HG03280 (cell line): ENCODE measurements around the gene KRTAP5-7.
"Not testable (repeated sequence)": the region's sequence is repeated elsewhere in the genome, so short reads cannot be mapped to it uniquely, and the experiment has no call there.

Source experiments
- ATAC-seq: cut with Tn5 transposase; IDR thresholded peaks from one replicate; pipeline ENCODE4 v1.9.1; 2021; ENCODE audit warnings: mild to moderate bottlenecking, moderate library complexity; ENCODE audit not compliant: unreplicated experiment

The KRTAP5-7 gene

GRCh38 chr11:71532036-71532610 is 5.1 kb downstream of the KRTAP5-7 start:
- no peak for ATAC-seq

- not testable (repeated sequence) for ATAC-seq
These were observed 7.9 kb downstream of the KRTAP5-7 start for GRCh38 chr11:71534711-71535608.

- no peak for ATAC-seq
These were observed 8.8 kb downstream of the KRTAP5-7 start for GRCh38 chr11:71535825-71536224.

- ATAC-seq, result no peak
These were observed 10.5 kb downstream of the KRTAP5-7 start for GRCh38 chr11:71537537-71537936.

- not testable (repeated sequence) for ATAC-seq
These were observed 11.1 kb downstream of the KRTAP5-7 start, which contains the start of gene KRTAP5-8 for GRCh38 chr11:71537977-71538665. TSS of gene KRTAP5-8 (plus strand) at chr11:71538025. CDS start at chr11:71538056, 31 bp downstream.

DNA sequence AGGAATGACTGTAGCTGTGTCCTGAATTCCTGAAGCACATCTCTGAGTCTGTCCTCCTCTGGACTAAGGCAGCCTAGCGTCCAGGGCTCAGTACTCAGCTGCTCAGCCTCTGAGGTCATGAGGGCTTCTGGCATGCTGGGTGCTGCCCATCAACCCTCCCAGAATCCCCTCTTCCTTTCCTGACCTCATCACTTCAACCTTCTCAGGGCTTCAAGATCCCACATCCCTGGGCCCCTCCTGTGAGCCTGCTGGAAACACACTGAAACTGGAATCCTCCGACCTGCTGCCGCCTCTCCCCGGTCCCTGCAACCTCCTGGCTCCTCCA is 11.6 kb downstream of the KRTAP5-7 start:
- no peak for ATAC-seq

DNA sequence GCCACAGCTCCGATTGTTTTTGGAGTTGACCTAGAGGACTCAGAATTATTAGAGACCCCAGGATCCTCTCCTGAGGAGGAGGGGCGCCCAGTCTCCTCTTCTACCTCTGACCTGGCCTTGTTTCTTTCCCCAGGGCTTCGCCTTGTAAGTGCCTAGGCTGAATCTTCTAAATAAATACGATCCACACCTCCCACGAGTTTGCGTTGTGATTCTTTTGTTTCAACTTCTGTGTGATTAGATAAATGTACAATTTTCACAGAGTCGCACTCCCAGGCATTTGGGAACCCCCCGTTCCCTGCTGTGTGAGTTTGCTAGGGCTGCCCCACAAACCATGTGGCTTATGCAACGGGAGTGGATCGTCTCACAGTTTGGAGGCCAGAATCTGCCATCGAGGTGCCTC is 11.9 kb downstream of the KRTAP5-7 start:
- no peak for ATAC-seq

GRCh38 chr11:71539971-71540370 is 12.9 kb downstream of the KRTAP5-7 start:
- ATAC-seq, result not testable (repeated sequence)

GRCh38 chr11:71540521-71541304 is 13.6 kb downstream of the KRTAP5-7 start:
- not testable (repeated sequence) for ATAC-seq

DNA sequence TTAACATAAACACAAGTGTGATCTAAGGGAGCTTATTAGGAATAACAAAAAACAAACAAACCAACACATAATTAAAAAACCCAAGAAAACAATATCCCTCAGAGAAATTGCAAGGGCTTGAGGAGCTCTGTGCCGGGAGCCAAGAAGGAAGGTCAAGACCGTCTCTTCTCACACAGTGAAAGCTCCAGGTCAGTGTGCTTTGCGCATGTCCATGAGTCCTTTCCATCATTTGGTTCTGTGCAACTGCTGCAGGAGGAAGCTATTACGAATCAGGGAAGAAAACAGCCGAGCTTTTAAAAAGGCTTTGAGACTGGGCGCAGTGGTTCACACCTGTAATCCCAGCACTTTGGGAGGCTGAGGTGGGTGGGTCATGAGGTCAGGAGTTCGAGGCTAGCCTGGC is 15.3 kb downstream of the KRTAP5-7 start:
- no peak for ATAC-seq

GRCh38 chr11:71542879-71543777 is 16.1 kb downstream of the KRTAP5-7 start:
- ATAC-seq, result no peak

DNA sequence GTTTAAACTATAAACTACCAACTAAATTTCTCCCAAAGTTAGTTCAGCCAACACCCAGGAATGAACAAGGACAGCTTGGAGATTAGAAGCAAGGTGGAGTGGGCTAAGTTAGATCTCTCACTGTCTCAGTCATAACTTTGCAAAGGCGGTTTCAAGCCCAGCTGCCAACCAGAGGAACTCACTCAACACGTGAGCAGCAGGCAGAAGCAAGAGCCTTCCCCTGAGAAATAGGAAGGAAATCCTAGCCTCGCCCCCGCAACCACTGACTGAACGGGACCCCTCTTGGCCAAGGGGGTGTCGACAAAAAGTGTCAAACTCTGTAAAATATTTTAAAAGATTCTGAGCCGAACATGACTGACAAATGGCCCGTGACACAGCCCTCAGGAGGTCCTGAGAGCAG is 16.8 kb downstream of the KRTAP5-7 start:
- no peak for ATAC-seq

GRCh38 chr11:71544525-71545214 is 17.6 kb downstream of the KRTAP5-7 start:
- no peak for ATAC-seq

DNA sequence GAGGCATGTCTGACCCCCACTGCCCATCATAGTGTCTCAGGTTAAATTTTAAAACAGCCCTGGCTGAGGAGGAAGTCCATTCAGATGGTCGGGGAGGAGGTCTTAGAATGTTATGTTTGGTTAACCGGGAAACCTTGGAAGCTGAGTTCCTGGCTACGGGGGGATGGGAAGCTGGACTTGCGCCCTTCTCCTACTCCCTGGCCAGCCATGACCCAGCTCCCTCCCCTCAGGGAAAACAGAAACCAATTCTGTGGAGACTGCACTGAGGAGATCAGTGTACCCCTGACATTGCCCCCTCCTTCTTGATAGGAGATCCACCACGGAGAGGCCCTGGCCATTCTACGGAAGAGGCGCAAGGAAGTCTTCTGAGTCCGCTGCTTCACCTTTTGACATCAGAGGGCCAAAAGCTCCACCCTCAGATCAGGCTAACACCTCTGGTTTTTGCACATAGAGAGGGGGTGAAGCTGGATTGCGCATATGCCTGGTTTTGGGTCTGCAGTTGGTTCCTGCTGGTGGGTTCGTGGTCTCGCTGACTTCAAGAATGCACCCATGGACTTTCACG is 18.4 kb downstream of the KRTAP5-7 start:
- no peak for ATAC-seq

DNA sequence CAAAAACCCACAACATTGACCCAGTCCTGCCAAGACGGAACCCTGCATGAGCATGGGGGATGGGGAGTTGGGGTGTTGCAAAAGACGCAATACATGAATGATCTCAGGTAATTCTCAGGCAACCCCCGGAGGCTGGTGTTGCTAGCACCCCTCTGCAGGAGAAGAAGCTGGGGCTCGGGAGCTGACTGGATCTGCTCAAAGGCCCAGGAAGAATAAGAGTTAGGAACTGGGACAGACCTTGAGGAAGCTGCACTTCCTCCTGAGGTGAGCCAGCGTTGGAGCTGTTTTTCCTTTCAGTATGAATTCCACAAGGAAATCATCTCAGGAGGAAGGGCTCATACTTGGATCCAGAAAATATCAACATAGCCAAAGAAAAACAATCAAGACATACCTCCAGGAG is 21.1 kb downstream of the KRTAP5-7 start, which contains the start of gene KRTAP5-9:
KRTAP5-9 (plus strand) TSS at position 301 of the 400 bp plus-strand sequence. CDS start 238 bp downstream, outside the sequence.
- ATAC-seq, result no peak

GRCh38 chr11:71548716-71549151 is 21.7 kb downstream of the KRTAP5-7 start:
- no peak for ATAC-seq

- no peak for ATAC-seq
These were observed 24.6 kb downstream of the KRTAP5-7 start for GRCh38 chr11:71551711-71552110.

GRCh38 chr11:71554996-71555395 is 27.9 kb downstream of the KRTAP5-7 start:
- ATAC-seq, result no peak

DNA sequence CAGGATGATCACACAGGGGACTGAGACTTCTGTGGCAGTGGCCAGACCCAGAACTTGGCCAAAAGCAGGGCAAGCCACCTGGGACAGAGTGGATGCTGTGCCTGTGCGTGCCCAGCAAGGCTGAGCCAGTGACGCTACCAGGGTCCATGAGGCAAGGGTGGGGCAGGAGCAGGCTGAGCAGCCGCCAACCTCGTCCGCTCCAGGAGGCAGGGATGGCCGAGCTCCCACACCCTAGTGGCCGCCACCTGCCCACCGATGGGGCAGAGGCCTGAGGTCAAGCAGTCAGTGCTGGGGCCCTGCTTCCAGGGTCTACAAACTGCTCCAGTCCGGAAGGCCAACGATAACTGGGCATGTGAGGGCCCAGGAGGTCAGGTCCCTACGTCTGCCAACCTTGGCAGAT is 28.4 kb downstream of the KRTAP5-7 start:
- ATAC-seq, result no peak
